ENCODE results near the gene RAP1A.
A peak's percentile ranks its signal among the peaks of the same experiment; 100 is the strongest.

RAP1A gene

DNA sequence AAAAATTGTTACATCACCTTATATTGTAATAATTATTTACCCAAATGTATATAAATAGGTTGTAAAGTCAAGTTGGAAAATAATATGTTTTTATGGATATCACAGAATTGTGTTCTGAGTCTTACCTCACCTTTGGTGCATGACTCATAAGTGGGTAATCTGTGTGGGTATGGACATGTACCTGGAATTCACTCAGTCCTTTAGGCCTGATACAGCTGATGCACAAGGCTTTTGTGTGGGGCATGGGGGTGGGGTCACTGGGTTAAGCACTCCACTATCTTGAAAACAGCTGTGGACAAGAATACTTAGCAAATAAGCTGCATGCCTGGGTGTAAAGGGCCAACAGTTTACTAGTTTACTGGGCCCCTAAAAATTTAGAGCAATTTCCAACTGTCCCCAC, 85.2 kb downstream of the RAP1A start:
- TF ChIP-seq CREB1 (IDR thresholded peaks at IDR 0.05; ENCODE audit: low read depth) (no peak), TEAD4 (IDR thresholded peaks at IDR 0.05) (peak; percentile 26; the same call in 1 of the 2 replicates), RAD21 (IDR thresholded peaks at IDR 0.05; ENCODE audit: low read depth) (no peak)
- TF ChIP-seq, protein P1, sequence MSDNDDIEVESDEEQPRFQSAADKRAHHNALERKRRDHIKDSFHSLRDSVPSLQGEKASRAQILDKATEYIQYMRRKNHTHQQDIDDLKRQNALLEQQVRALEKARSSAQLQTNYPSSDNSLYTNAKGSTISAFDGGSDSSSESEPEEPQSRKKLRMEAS (IDR thresholded peaks at IDR 0.05) = no peak

GRCh38 chr1:111705841-111706240, 86.3 kb downstream of the RAP1A start:
- no peak for TF ChIP-seq USF1 (IDR thresholded peaks at IDR 0.05)

DNA sequence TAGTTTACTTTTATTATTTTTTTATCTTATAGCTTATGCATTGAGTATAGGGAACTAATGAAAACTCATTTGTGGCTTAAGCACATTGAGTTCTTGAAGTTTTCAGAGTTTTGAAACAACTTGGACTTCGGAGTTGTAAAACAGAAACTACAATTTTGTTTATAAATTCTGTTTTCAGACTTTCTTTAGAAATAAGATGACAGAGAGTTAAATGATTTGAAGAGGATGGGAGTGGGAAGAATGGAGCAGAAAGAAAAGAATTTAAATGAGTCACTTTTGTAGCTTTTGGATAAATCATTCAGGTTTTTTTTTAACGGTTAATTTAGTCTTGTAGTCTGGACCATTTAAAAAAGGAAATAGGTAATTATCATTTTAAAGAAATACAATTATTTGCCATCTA, 87.3 kb downstream of the RAP1A start:
- TF ChIP-seq, protein P2, sequence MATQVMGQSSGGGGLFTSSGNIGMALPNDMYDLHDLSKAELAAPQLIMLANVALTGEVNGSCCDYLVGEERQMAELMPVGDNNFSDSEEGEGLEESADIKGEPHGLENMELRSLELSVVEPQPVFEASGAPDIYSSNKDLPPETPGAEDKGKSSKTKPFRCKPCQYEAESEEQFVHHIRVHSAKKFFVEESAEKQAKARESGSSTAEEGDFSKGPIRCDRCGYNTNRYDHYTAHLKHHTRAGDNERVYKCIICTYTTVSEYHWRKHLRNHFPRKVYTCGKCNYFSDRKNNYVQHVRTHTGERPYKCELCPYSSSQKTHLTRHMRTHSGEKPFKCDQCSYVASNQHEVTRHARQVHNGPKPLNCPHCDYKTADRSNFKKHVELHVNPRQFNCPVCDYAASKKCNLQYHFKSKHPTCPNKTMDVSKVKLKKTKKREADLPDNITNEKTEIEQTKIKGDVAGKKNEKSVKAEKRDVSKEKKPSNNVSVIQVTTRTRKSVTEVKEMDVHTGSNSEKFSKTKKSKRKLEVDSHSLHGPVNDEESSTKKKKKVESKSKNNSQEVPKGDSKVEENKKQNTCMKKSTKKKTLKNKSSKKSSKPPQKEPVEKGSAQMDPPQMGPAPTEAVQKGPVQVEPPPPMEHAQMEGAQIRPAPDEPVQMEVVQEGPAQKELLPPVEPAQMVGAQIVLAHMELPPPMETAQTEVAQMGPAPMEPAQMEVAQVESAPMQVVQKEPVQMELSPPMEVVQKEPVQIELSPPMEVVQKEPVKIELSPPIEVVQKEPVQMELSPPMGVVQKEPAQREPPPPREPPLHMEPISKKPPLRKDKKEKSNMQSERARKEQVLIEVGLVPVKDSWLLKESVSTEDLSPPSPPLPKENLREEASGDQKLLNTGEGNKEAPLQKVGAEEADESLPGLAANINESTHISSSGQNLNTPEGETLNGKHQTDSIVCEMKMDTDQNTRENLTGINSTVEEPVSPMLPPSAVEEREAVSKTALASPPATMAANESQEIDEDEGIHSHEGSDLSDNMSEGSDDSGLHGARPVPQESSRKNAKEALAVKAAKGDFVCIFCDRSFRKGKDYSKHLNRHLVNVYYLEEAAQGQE (IDR thresholded peaks at IDR 0.05; ENCODE audit: low read depth) = no peak
- no peak for TF ChIP-seq CEBPB (IDR thresholded peaks at IDR 0.05)
- TF ChIP-seq EP300 (IDR thresholded peaks at IDR 0.05; ENCODE audit: borderline replicate concordance) = no peak
- no peak for TF ChIP-seq CREB1 (IDR thresholded peaks at IDR 0.05; ENCODE audit: low read depth)
- no peak for TF ChIP-seq TAF1 (IDR thresholded peaks at IDR 0.05; ENCODE audit: low read depth)
- TF ChIP-seq TCF12 (IDR thresholded peaks at IDR 0.05; ENCODE audit: low read depth) = no peak
- TF ChIP-seq EGR1 (IDR thresholded peaks at IDR 0.05) = no peak
- no peak for TF ChIP-seq RAD21 (IDR thresholded peaks at IDR 0.05; ENCODE audit: low read depth)
- TF ChIP-seq ZBTB7A (IDR thresholded peaks at IDR 0.05; ENCODE audit: low read depth) = no peak
- TF ChIP-seq, protein P1 (IDR thresholded peaks at IDR 0.05) = no peak
- TF ChIP-seq YY1 (IDR thresholded peaks at IDR 0.05; ENCODE audit: low read depth) = no peak
- no peak for TF ChIP-seq FOXM1 (IDR thresholded peaks at IDR 0.05; ENCODE audit: borderline replicate concordance, low read depth)
- no peak for TF ChIP-seq NFIC (IDR thresholded peaks at IDR 0.05)

GRCh38 chr1:111707906-111708305, 88.3 kb downstream of the RAP1A start:
- TF ChIP-seq RAD21 (IDR thresholded peaks at IDR 0.05; ENCODE audit: low read depth) (no peak), NFIC (IDR thresholded peaks at IDR 0.05) (no peak), EP300 (IDR thresholded peaks at IDR 0.05; ENCODE audit: borderline replicate concordance) (no peak), TEAD4 (IDR thresholded peaks at IDR 0.05) (no peak), CREB1 (IDR thresholded peaks at IDR 0.05; ENCODE audit: low read depth) (no peak), USF1 (IDR thresholded peaks at IDR 0.05) (no peak)

GRCh38 chr1:111709986-111710385, 90.4 kb downstream of the RAP1A start:
- TF ChIP-seq TEAD4 (IDR thresholded peaks at IDR 0.05) = no peak
- no peak for TF ChIP-seq NFIC (IDR thresholded peaks at IDR 0.05)
- TF ChIP-seq RAD21 (IDR thresholded peaks at IDR 0.05; ENCODE audit: low read depth) = no peak
- TF ChIP-seq, protein P1 (IDR thresholded peaks at IDR 0.05) = no peak
- no peak for TF ChIP-seq FOXM1 (IDR thresholded peaks at IDR 0.05; ENCODE audit: borderline replicate concordance, low read depth)
- TF ChIP-seq ZBTB7A (IDR thresholded peaks at IDR 0.05; ENCODE audit: low read depth) = no peak
- no peak for TF ChIP-seq EP300 (IDR thresholded peaks at IDR 0.05; ENCODE audit: borderline replicate concordance)

DNA sequence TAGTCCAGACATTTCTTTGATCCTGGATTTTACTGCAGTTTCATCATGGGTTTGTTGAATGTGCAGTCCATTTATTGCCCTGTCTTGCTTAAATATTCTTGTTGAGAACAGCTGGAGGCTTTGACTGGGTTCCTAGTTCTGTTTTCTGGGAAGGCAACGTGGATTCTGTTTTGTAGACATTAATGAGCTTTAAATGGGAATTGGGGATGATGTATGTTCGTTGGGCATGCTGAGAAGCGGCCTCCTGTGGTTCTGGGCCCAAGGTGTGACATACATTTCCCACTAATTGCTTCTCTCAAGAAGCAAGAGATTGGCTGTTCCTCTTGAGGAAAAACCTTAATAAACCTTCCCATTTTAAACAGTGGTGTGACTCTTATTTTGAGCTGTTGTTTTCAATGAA, 96.7 kb downstream of the RAP1A start:
- no peak for TF ChIP-seq TEAD4 (IDR thresholded peaks at IDR 0.05)
- TF ChIP-seq USF1 (IDR thresholded peaks at IDR 0.05) = no peak

DNA sequence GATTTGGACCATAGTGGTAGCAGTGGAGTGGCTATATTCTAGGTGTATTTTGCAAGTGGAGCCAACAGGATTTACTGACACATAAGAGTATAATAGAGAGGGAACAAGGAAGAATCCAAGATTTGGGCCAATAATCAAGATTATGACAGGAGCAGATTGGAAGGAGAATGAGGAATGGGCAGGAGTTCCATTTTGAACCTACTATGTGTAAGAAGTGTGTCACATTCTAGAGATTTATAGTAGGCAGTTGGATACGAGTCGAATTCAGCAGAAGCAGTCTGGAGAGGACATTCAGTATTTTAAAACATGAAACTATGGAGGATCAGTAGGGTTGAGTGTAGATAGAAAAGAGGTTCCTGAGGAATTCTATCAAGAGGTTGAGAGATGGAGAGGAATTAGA, 97.9 kb downstream of the RAP1A start:
- TF ChIP-seq CREB1 (IDR thresholded peaks at IDR 0.05; ENCODE audit: low read depth) = no peak
- no peak for TF ChIP-seq NFIC (IDR thresholded peaks at IDR 0.05)
- TF ChIP-seq EP300 (IDR thresholded peaks at IDR 0.05; ENCODE audit: borderline replicate concordance) = no peak
- no peak for TF ChIP-seq USF1 (IDR thresholded peaks at IDR 0.05)
- TF ChIP-seq CEBPB (IDR thresholded peaks at IDR 0.05) = no peak
- no peak for TF ChIP-seq RAD21 (IDR thresholded peaks at IDR 0.05; ENCODE audit: low read depth)
- TF ChIP-seq, protein P2 (IDR thresholded peaks at IDR 0.05; ENCODE audit: low read depth) = no peak
- TF ChIP-seq YY1 (IDR thresholded peaks at IDR 0.05; ENCODE audit: low read depth) = no peak
- TF ChIP-seq FOXM1 (IDR thresholded peaks at IDR 0.05; ENCODE audit: borderline replicate concordance, low read depth) = no peak
- no peak for TF ChIP-seq ZBTB7A (IDR thresholded peaks at IDR 0.05; ENCODE audit: low read depth)
- no peak for TF ChIP-seq TCF12 (IDR thresholded peaks at IDR 0.05; ENCODE audit: low read depth)
- TF ChIP-seq TAF1 (IDR thresholded peaks at IDR 0.05; ENCODE audit: low read depth) = no peak
- TF ChIP-seq, protein P1 (IDR thresholded peaks at IDR 0.05) = no peak
- TF ChIP-seq EGR1 (IDR thresholded peaks at IDR 0.05) = no peak
- TF ChIP-seq TEAD4 (IDR thresholded peaks at IDR 0.05) = no peak
